CD14-positive monocyte (primary cell): ENCODE measurements around the gene KIF5C. TPM values are rescaled to one million over a fixed set of nuclear protein-coding genes. Genes with fewer than 3 reads are reported as not detected.

Source experiments
- DNase-seq, 3 donors: peaks; one replicate each; pipeline ENCODE4 v3.0.0-alpha.2; 2011 to 2022
- H2AFZ ChIP-seq: 2 replicates; pipeline ENCODE4 v1.6.0; 2012; ENCODE audit warnings: mild to moderate bottlenecking, low read depth, low read length, inconsistent platforms; ENCODE audit not compliant: insufficient read depth, poor library complexity, severe bottlenecking
- H3K27ac ChIP-seq, 2 donors: 1 replicate in 1 of 2; 2 replicates in 1 of 2; pipeline ENCODE4 v1.5.1; 2012 to 2013; ENCODE audit warnings: low read length in 2 of 2, control low read depth in 1 of 2, inconsistent platforms in 1 of 2, low read depth in 1 of 2, mild to moderate bottlenecking in 1 of 2
- H3K27me3 ChIP-seq, 2 donors: one replicate each; pipeline versions ENCODE4 v1.6.0 to v1.6.1; 2011 to 2013; ENCODE audit warnings: low read length in 2 of 2; ENCODE audit not compliant: control insufficient read depth in 2 of 2, insufficient read depth in 2 of 2
- H3K36me3 ChIP-seq, 2 donors: replicated peaks in 1 of 2; 1 replicate in 1 of 2; 2 replicates in 1 of 2; pipeline versions ENCODE4 v1.5.1 to v1.6.1; 2012 to 2013; ENCODE audit warnings: low read length in 2 of 2, control low read depth in 1 of 2, inconsistent platforms in 1 of 2, mild to moderate bottlenecking in 1 of 2; ENCODE audit not compliant: insufficient read depth in 2 of 2, control insufficient read depth in 1 of 2
- H3K4me1 ChIP-seq, 2 donors: 1 replicate in 1 of 2; 2 replicates in 1 of 2; pipeline versions ENCODE4 v1.5.1 to v1.6.1; 2012 to 2013; ENCODE audit warnings: low read length in 2 of 2, control low read depth in 1 of 2, inconsistent platforms in 1 of 2, mild to moderate bottlenecking in 1 of 2, moderate library complexity in 1 of 2; ENCODE audit not compliant: insufficient read depth in 2 of 2, control insufficient read depth in 1 of 2
- H3K4me2 ChIP-seq: replicated peaks from 2 replicates; pipeline ENCODE3; 2012; ENCODE audit warnings: low read length, moderate library complexity, mild to moderate bottlenecking; ENCODE audit not compliant: poor library complexity, severe bottlenecking; ENCODE audit errors: extremely low read depth
- H3K4me3 ChIP-seq, 3 experiments: fragments of 200-600 bp in 1 of 3; sonication (generic) in 1 of 3; replicated peaks in 1 of 3; 1 replicate in 2 of 3; 2 replicates in 1 of 3; pipeline ENCODE4 v1.5.1; 2011 to 2013; ENCODE audit warnings: low read length in 3 of 3, mild to moderate bottlenecking in 3 of 3, control low read depth in 2 of 3, low read depth in 2 of 3, inconsistent platforms in 1 of 3, moderate library complexity in 1 of 3
- H3K79me2 ChIP-seq: 2 replicates; pipeline ENCODE4 v1.6.0; 2012; ENCODE audit warnings: mild to moderate bottlenecking, control low read depth, inconsistent platforms, low read length, moderate library complexity; ENCODE audit not compliant: insufficient read depth
- H3K9ac ChIP-seq: 2 replicates; pipeline ENCODE4 v1.6.0; 2017; ENCODE audit warnings: low read length, mild to moderate bottlenecking; ENCODE audit not compliant: insufficient read depth, poor library complexity, severe bottlenecking
- H3K9me3 ChIP-seq, 2 donors: replicated peaks in 1 of 2; 1 replicate in 1 of 2; 2 replicates in 1 of 2; pipeline versions ENCODE4 v1.5.1 to v1.6.1; 2012 to 2013; ENCODE audit warnings: low read length in 2 of 2, control low read depth in 1 of 2; ENCODE audit not compliant: control insufficient read depth in 1 of 2, insufficient read depth in 1 of 2
- H4K20me1 ChIP-seq: 2 replicates; pipeline ENCODE4 v1.6.0; 2012; ENCODE audit warnings: mild to moderate bottlenecking, low read length, control low read depth, moderate library complexity; ENCODE audit not compliant: insufficient read depth
- H3K27ac Mint-ChIP-seq, 7 donors: one replicate each; pipeline ENCODE4 v1.8.0; 2020; ENCODE audit warnings: mild to moderate bottlenecking in 7 of 7, mixed read lengths in 7 of 7, moderate library complexity in 6 of 7, inconsistent platforms in 2 of 7
- H3K27me3 Mint-ChIP-seq, 3 donors: one replicate each; pipeline ENCODE4 v1.8.0; 2021 to 2022; ENCODE audit warnings: low read depth in 3 of 3, mild to moderate bottlenecking in 3 of 3, mixed read lengths in 3 of 3, moderate library complexity in 3 of 3, inconsistent platforms in 1 of 3
- H3K36me3 Mint-ChIP-seq, 2 donors: one replicate each; pipeline ENCODE4 v1.8.0; 2020; ENCODE audit warnings: mixed read lengths in 2 of 2, inconsistent platforms in 1 of 2, mild to moderate bottlenecking in 1 of 2
- H3K4me1 Mint-ChIP-seq: one replicate; pipeline ENCODE4 v1.8.0; 2020; ENCODE audit warnings: mild to moderate bottlenecking, mixed read lengths
- H3K4me3 Mint-ChIP-seq, 2 donors: one replicate each; pipeline ENCODE4 v1.8.0; 2020; ENCODE audit warnings: mild to moderate bottlenecking in 2 of 2, mixed read lengths in 2 of 2, moderate library complexity in 1 of 2
- H3K9me3 Mint-ChIP-seq, 7 donors: one replicate each; pipeline ENCODE4 v1.8.0; 2020 to 2022; ENCODE audit warnings: mixed read lengths in 7 of 7, mild to moderate bottlenecking in 6 of 7, moderate library complexity in 6 of 7, inconsistent platforms in 2 of 7
- WGBS: methylation state at CpG from one replicate; pipeline ENCODE4 v1.1.5; 2013; ENCODE audit warnings: missing lambda C conversion rate; ENCODE audit not compliant: insufficient coverage; 5-methylcytosine and 5-hydroxymethylcytosine counted together
- intact Hi-C, 2 donors: fragments of 100-400 bp; cut with micrococcal nuclease; formaldehyde crosslinking; loops; one replicate each; pipeline versions ENCODE4 v1.15.0 to v1.15.1; 2023
- polyA plus RNA-seq, 3 donors: library from polyadenylated mRNA; depleted of rRNA in 1 of 3; unstranded in 2 of 3; stranded (reverse) in 1 of 3; fragments of 300-500 nt in 2 of 3; fragments of >200 nt in 1 of 3; fragmentation: Illumina TruSeq in 2 of 3; gene quantifications; 1 replicate in 2 of 3; 2 replicates in 1 of 3; pipeline ENCODE4 v1.2.3, GENCODE V29; 2012 to 2021
- TF ChIP-seq, protein P1 (sequence below): fragments of 200-600 bp; IDR thresholded peaks from one replicate; pipeline ENCODE4 v1.8.0; 2022; ENCODE audit warnings: antibody characterized with exemption, mild to moderate bottlenecking

The KIF5C gene
- polyA plus RNA-seq, 3 donors = 0.04 TPM; not detected in 2

- Histone ChIP-seq H2AFZ (no peak overlapping the region), H3K9ac (no peak overlapping the region), H4K20me1 (no peaks in the 10 kb centered on the region), H3K27me3 (no peaks in the 10 kb centered on the region), H3K4me3 (no peak overlapping the region), H3K9me3 (no peaks in the 10 kb centered on the region), H3K79me2 (no peaks in the 10 kb centered on the region), H3K4me1 (no peaks in the 10 kb centered on the region), H3K27ac (no peak overlapping the region), H3K4me2 (no peak overlapping the region), H3K36me3 (no peaks in the 10 kb centered on the region)
- Mint-ChIP-seq H3K36me3 (no peaks in the 10 kb centered on the region), H3K4me3 (no peak overlapping the region), H3K9me3 (no peaks in the 10 kb centered on the region), H3K27ac (no peak overlapping the region), H3K27me3 (peaks cover 1 to 17% (median 5%) of the 10 kb centered on the region in 3 donors), H3K4me1 (peaks cover 9% of the 10 kb centered on the region)
- intact Hi-C loops = loop anchor here in 1 of 2 donors (10.0 kb wide), 1 partner anchor 1064 kb away; no protein-coding TSS in a partner anchor
- no peak for DNase-seq
- TF ChIP-seq, protein P1, sequence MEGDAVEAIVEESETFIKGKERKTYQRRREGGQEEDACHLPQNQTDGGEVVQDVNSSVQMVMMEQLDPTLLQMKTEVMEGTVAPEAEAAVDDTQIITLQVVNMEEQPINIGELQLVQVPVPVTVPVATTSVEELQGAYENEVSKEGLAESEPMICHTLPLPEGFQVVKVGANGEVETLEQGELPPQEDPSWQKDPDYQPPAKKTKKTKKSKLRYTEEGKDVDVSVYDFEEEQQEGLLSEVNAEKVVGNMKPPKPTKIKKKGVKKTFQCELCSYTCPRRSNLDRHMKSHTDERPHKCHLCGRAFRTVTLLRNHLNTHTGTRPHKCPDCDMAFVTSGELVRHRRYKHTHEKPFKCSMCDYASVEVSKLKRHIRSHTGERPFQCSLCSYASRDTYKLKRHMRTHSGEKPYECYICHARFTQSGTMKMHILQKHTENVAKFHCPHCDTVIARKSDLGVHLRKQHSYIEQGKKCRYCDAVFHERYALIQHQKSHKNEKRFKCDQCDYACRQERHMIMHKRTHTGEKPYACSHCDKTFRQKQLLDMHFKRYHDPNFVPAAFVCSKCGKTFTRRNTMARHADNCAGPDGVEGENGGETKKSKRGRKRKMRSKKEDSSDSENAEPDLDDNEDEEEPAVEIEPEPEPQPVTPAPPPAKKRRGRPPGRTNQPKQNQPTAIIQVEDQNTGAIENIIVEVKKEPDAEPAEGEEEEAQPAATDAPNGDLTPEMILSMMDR = no peak
- WGBS = 100% methylated on average over 2 of the region's 4 CpGs
These were observed 123.8 kb downstream of the KIF5C start for GRCh38 chr2:148998831-148999200.

- no peak overlapping the region for H3K27ac ChIP-seq
- H3K4me2 ChIP-seq = no peak overlapping the region
- H4K20me1 ChIP-seq = no peaks in the 10 kb centered on the region
- Mint-ChIP-seq H3K4me1 (peaks cover 9% of the 10 kb centered on the region), H3K27ac (peak overlapping the region in 1 of 7 donors; percentile 41), H3K9me3 (no peaks in the 10 kb centered on the region), H3K36me3 (no peaks in the 10 kb centered on the region), H3K27me3 (peaks cover 1 to 17% (median 5%) of the 10 kb centered on the region in 3 donors), H3K4me3 (no peak overlapping the region)
- H3K9me3 ChIP-seq = no peaks in the 10 kb centered on the region
- H3K36me3 ChIP-seq = no peaks in the 10 kb centered on the region
- no peak overlapping the region for H2AFZ ChIP-seq
- no peak overlapping the region for H3K9ac ChIP-seq
- H3K27me3 ChIP-seq = no peaks in the 10 kb centered on the region
- WGBS = 71% methylated on average over 1 of the region's 7 CpGs
- H3K79me2 ChIP-seq = no peaks in the 10 kb centered on the region
- H3K4me1 ChIP-seq = no peaks in the 10 kb centered on the region
- TF ChIP-seq, protein P1 = no peak
- no peak for DNase-seq
- no peak overlapping the region for H3K4me3 ChIP-seq
- intact Hi-C loops = loop anchor here in 1 of 2 donors (10.0 kb wide), 1 partner anchor 1065 kb away; no protein-coding TSS in a partner anchor
These were observed 124.5 kb downstream of the KIF5C start for GRCh38 chr2:148999451-148999921.
